Liver (tissue), 9 donors: Measurements from ENCODE around the gene NAPA. TPM values are rescaled to one million over a fixed set of nuclear protein-coding genes. Genes with fewer than 3 reads are reported as not detected.

Experiments used
- DNase-seq: peaks from one replicate; pipeline ENCODE4 v3.0.0-alpha.2; 2017; ENCODE audit warnings: low spot score
- H3K27ac ChIP-seq, 2 donors: one replicate each; pipeline ENCODE4 v1.7.0; 2013; ENCODE audit warnings: inconsistent platforms in 2 of 2, low read length in 2 of 2, control low read depth in 1 of 2, low read depth in 1 of 2, mild to moderate bottlenecking in 1 of 2
- H3K27me3 ChIP-seq, 4 donors: one replicate each; pipeline versions ENCODE4 v1.6.1 to v1.7.0; 2013; ENCODE audit warnings: low read length in 3 of 4, inconsistent platforms in 1 of 4, mild to moderate bottlenecking in 1 of 4, moderate library complexity in 1 of 4; ENCODE audit not compliant: control insufficient read depth in 4 of 4, insufficient read depth in 4 of 4
- H3K36me3 ChIP-seq, 4 donors: one replicate each; pipeline versions ENCODE4 v1.6.1 to v1.7.0; 2013; ENCODE audit warnings: low read length in 3 of 4, mild to moderate bottlenecking in 3 of 4, low read depth in 1 of 4, moderate library complexity in 1 of 4; ENCODE audit not compliant: control insufficient read depth in 4 of 4, insufficient read depth in 3 of 4
- H3K4me1 ChIP-seq, 4 donors: one replicate each; pipeline versions ENCODE4 v1.6.1 to v1.7.0; 2013; ENCODE audit warnings: low read length in 3 of 4, mild to moderate bottlenecking in 3 of 4, moderate library complexity in 1 of 4; ENCODE audit not compliant: control insufficient read depth in 4 of 4, insufficient read depth in 4 of 4
- H3K4me3 ChIP-seq, 3 donors: one replicate each; pipeline versions ENCODE4 v1.6.1 to v1.7.0; 2013; ENCODE audit warnings: low read length in 3 of 3, control low read depth in 1 of 3, low read depth in 1 of 3, mild to moderate bottlenecking in 1 of 3
- H3K9ac ChIP-seq, 2 donors: one replicate each; pipeline ENCODE4 v1.7.0; 2013; ENCODE audit warnings: low read length in 2 of 2, mild to moderate bottlenecking in 2 of 2, moderate library complexity in 2 of 2, control low read depth in 1 of 2, low read depth in 1 of 2
- H3K9me3 ChIP-seq, 4 donors: one replicate each; pipeline versions ENCODE4 v1.6.1 to v1.7.0; 2013; ENCODE audit warnings: low read length in 3 of 4; ENCODE audit not compliant: control insufficient read depth in 4 of 4
- CTCF ChIP-seq: fragments of 150-350 bp; IDR thresholded peaks from 2 replicates; pipeline ENCODE4 v1.5.1; 2017; ENCODE audit warnings: improper control_type of control experiment, low read depth, low read length; ENCODE audit not compliant: missing input control
- EGR1 ChIP-seq, 2 donors: IDR thresholded peaks; 2 replicates each; pipeline ENCODE4 v1.6.1; 2016 to 2018; ENCODE audit warnings: antibody characterized with exemption in 2 of 2, low read depth in 2 of 2
- FOXA1 ChIP-seq: IDR thresholded peaks from 2 replicates; pipeline ENCODE4 v1.6.1; 2016; ENCODE audit warnings: antibody characterized with exemption
- FOXA2 ChIP-seq: IDR thresholded peaks from 2 replicates; pipeline ENCODE4 v1.6.1; 2016; ENCODE audit warnings: antibody characterized with exemption
- GABPA ChIP-seq, 2 donors: IDR thresholded peaks in 1 of 2; conservative IDR thresholded peaks in 1 of 2; 2 replicates each; pipeline ENCODE4 v1.6.1; 2016; ENCODE audit warnings: antibody characterized with exemption in 2 of 2, mild to moderate bottlenecking in 1 of 2, moderate library complexity in 1 of 2
- HNF4A ChIP-seq, 2 donors: conservative IDR thresholded peaks; 2 replicates each; pipeline ENCODE4 v1.6.1; 2016; ENCODE audit warnings: antibody characterized with exemption in 2 of 2, mild to moderate bottlenecking in 2 of 2
- HNF4G ChIP-seq: IDR thresholded peaks from 2 replicates; pipeline ENCODE4 v1.6.1; 2016; ENCODE audit warnings: antibody characterized with exemption
- JUND ChIP-seq, 2 donors: IDR thresholded peaks; 2 replicates each; pipeline ENCODE4 v1.6.1; 2016; ENCODE audit warnings: antibody characterized with exemption in 2 of 2
- MAX ChIP-seq: IDR thresholded peaks from 2 replicates; pipeline ENCODE4 v1.6.1; 2016; ENCODE audit warnings: antibody characterized with exemption
- NR2F2 ChIP-seq: IDR thresholded peaks from 2 replicates; pipeline ENCODE4 v1.6.1; 2016; ENCODE audit warnings: antibody characterized with exemption
- RAD21 ChIP-seq, 2 donors: IDR thresholded peaks; 2 replicates each; pipeline ENCODE4 v1.6.1; 2016; ENCODE audit warnings: antibody characterized with exemption in 2 of 2, mild to moderate bottlenecking in 2 of 2
- RXRA ChIP-seq, 2 donors: IDR thresholded peaks; 2 replicates each; pipeline ENCODE4 v1.6.1; 2017 to 2018; ENCODE audit warnings: antibody characterized with exemption in 2 of 2, mild to moderate bottlenecking in 1 of 2
- SP1 ChIP-seq: IDR thresholded peaks from 2 replicates; pipeline ENCODE4 v1.6.1; 2018; ENCODE audit warnings: antibody characterized with exemption, mild to moderate bottlenecking
- TAF1 ChIP-seq: conservative IDR thresholded peaks from 2 replicates; pipeline ENCODE4 v1.6.1; 2016; ENCODE audit warnings: antibody characterized with exemption, mild to moderate bottlenecking
- YY1 ChIP-seq: IDR thresholded peaks from 2 replicates; pipeline ENCODE4 v1.6.1; 2016; ENCODE audit warnings: antibody characterized with exemption, mild to moderate bottlenecking
- ZBTB33 ChIP-seq: IDR thresholded peaks from 2 replicates; pipeline ENCODE4 v1.6.1; 2016; ENCODE audit warnings: antibody characterized with exemption
- WGBS: extraction: QIAGEN DNeasy Blood & Tissue Kit; methylation state at CpG from one replicate; pipeline ENCODE4 v1.1.7; 2013; 5-methylcytosine and 5-hydroxymethylcytosine counted together
- polyA plus RNA-seq, 2 donors: library from polyadenylated mRNA; stranded (reverse) in 1 of 2; unstranded in 1 of 2; fragments of 200-250 nt in 1 of 2; fragments of >200 nt in 1 of 2; fragmentation: Nextera tagmentation in 1 of 2; extraction: Ambion mirVana in 1 of 2; gene quantifications; one replicate each; pipeline versions ENCODE4 v1.2.1 to v1.2.3, GENCODE V29; 2013 to 2015
- total RNA-seq, 2 donors: library from RNA; depleted of rRNA; stranded (reverse); fragments of >200 nt; gene quantifications; one replicate each; pipeline ENCODE4 v1.2.3, GENCODE V29; 2014
- TF ChIP-seq, protein P1 (sequence below): IDR thresholded peaks from 2 replicates; pipeline ENCODE4 v1.6.1; 2016; ENCODE audit warnings: antibody characterized with exemption
- TF ChIP-seq, protein P2 (sequence below): IDR thresholded peaks from 2 replicates; pipeline ENCODE4 v1.6.1; 2016; ENCODE audit warnings: antibody characterized with exemption, mild to moderate bottlenecking
- donor health status: healthy.
- donor health status: healthy.
- donor health status: healthy.
- donor health status: healthy.
- donor health status: healthy.

Gene NAPA
- total and polyA plus RNA-seq, 4 donors, result 73.4 to 132 (median 120) TPM

DNA sequence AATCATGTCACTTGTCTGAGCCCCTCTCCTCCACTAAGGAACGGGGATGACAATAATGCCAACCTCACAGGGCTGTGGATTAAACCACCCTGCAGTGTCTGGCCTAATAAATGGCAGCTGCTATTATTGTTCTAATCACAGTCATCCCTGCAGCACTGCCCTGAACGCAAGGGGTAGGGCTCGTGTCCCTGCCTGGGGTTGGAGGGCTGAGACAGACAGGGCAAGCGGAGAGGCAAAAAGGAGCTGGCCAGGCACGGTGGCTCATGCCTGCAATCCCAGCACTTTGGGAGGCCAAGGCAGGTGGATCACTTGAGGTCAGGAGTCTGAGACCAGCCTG is 20.7 kb downstream of the NAPA start:
- Histone ChIP-seq H3K4me1 (peaks cover 0 to 4% (median 1%) of the 10 kb centered on the region in 4 donors), H3K9ac (no peak overlapping the region), H3K27ac (no peak overlapping the region), H3K36me3 (peaks cover 27 to 82% (median 34%) of the 10 kb centered on the region in 4 donors), H3K27me3 (no peaks in the 10 kb centered on the region), H3K4me3 (no peak overlapping the region), H3K9me3 (no peaks in the 10 kb centered on the region)
- no peak for TF ChIP-seq NR2F2
- no peak for TF ChIP-seq ZBTB33
- TF ChIP-seq FOXA1, result no peak
- TF ChIP-seq, protein P1, sequence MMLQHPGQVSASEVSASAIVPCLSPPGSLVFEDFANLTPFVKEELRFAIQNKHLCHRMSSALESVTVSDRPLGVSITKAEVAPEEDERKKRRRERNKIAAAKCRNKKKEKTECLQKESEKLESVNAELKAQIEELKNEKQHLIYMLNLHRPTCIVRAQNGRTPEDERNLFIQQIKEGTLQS, result no peak
- TF ChIP-seq MAX, result no peak
- TF ChIP-seq JUND (IDR thresholded peaks at IDR 0.05), result no peak
- TF ChIP-seq RAD21 (IDR thresholded peaks at IDR 0.05), result no peak
- no peak for TF ChIP-seq EGR1 (IDR thresholded peaks at IDR 0.05; ENCODE audit: low read depth in 2 of 2)
- TF ChIP-seq TAF1, result no peak
- no peak for DNase-seq
- WGBS, result 94% methylated on average over 5 of the region's 5 CpGs

- no peak overlapping the region for H3K9ac ChIP-seq
- WGBS, result 87% methylated on average over 18 of the region's 18 CpGs
- no peak overlapping the region for H3K27ac ChIP-seq
- H3K36me3 ChIP-seq, result peaks cover 25 to 79% (median 36%) of the 10 kb centered on the region in 4 donors
- no peaks in the 10 kb centered on the region for H3K27me3 ChIP-seq
- no peak overlapping the region for H3K4me3 ChIP-seq
- no peak for TF ChIP-seq HNF4A (conservative IDR thresholded peaks at IDR 0.05)
- no peak for TF ChIP-seq TAF1
- no peak for TF ChIP-seq GABPA (IDR thresholded peaks at IDR 0.05 in 1 of 2, conservative IDR thresholded peaks at IDR 0.05 in 1 of 2)
- no peak for TF ChIP-seq YY1
- no peak for TF ChIP-seq MAX
- no peak for TF ChIP-seq RXRA (IDR thresholded peaks at IDR 0.05)
- no peak for TF ChIP-seq FOXA2
- no peak for TF ChIP-seq NR2F2
- TF ChIP-seq, protein P2, sequence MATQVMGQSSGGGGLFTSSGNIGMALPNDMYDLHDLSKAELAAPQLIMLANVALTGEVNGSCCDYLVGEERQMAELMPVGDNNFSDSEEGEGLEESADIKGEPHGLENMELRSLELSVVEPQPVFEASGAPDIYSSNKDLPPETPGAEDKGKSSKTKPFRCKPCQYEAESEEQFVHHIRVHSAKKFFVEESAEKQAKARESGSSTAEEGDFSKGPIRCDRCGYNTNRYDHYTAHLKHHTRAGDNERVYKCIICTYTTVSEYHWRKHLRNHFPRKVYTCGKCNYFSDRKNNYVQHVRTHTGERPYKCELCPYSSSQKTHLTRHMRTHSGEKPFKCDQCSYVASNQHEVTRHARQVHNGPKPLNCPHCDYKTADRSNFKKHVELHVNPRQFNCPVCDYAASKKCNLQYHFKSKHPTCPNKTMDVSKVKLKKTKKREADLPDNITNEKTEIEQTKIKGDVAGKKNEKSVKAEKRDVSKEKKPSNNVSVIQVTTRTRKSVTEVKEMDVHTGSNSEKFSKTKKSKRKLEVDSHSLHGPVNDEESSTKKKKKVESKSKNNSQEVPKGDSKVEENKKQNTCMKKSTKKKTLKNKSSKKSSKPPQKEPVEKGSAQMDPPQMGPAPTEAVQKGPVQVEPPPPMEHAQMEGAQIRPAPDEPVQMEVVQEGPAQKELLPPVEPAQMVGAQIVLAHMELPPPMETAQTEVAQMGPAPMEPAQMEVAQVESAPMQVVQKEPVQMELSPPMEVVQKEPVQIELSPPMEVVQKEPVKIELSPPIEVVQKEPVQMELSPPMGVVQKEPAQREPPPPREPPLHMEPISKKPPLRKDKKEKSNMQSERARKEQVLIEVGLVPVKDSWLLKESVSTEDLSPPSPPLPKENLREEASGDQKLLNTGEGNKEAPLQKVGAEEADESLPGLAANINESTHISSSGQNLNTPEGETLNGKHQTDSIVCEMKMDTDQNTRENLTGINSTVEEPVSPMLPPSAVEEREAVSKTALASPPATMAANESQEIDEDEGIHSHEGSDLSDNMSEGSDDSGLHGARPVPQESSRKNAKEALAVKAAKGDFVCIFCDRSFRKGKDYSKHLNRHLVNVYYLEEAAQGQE, result no peak
- TF ChIP-seq SP1, result no peak
- no peak for TF ChIP-seq EGR1 (IDR thresholded peaks at IDR 0.05; ENCODE audit: low read depth in 2 of 2)
- TF ChIP-seq RAD21 (IDR thresholded peaks at IDR 0.05), result no peak
- TF ChIP-seq HNF4G, result no peak
- TF ChIP-seq CTCF, result no peak
- TF ChIP-seq FOXA1, result no peak
- no peak for TF ChIP-seq JUND (IDR thresholded peaks at IDR 0.05)
- TF ChIP-seq, protein P1, result no peak
- TF ChIP-seq ZBTB33, result no peak
- peaks cover 0 to 4% (median 1%) of the 10 kb centered on the region in 4 donors for H3K4me1 ChIP-seq
- H3K9me3 ChIP-seq, result no peaks in the 10 kb centered on the region
- no peak for DNase-seq
These were observed 21.3 kb downstream of the NAPA start for GRCh38 chr19:47493378-47494210.
